Calu3 (cell line): Measurements from ENCODE around the gene GRM1. TPM values are rescaled to one million over a fixed set of nuclear protein-coding genes. Genes with fewer than 3 reads are reported as not detected.

ENCODE experiments used
- BruUV-seq: library from RNA; stranded (reverse); fragments of 400-500 nt; replicated peaks from 2 replicates; lab custom pipeline; 2021; lab: Mats Ljungman, UMichigan
- CTCF ChIA-PET: fragments of 300-600 bp; sonication (Branson Sonifier 250); formaldehyde crosslinking; loops from one replicate; lab custom pipeline; 2022; ENCODE audit warnings: antibody characterized with exemption; lab: Charles Lee
- DNase-seq: peaks from one replicate; pipeline ENCODE4 v3.0.0; 2022
- H3K27ac Mint-ChIP-seq: one replicate; pipeline ENCODE4 v1.8.0; 2022; ENCODE audit warnings: mixed read lengths; ENCODE audit not compliant: unreplicated experiment
- H3K27me3 Mint-ChIP-seq: one replicate; pipeline ENCODE4 v1.8.0; 2022; ENCODE audit warnings: mixed read lengths; ENCODE audit not compliant: unreplicated experiment
- H3K36me3 Mint-ChIP-seq: one replicate; pipeline ENCODE4 v1.8.0; 2022; ENCODE audit warnings: mild to moderate bottlenecking, moderate library complexity, mixed read lengths; ENCODE audit not compliant: insufficient read depth, unreplicated experiment
- H3K4me1 Mint-ChIP-seq: one replicate; pipeline ENCODE4 v1.8.0; 2022; ENCODE audit warnings: mild to moderate bottlenecking, low read depth, mixed read lengths; ENCODE audit not compliant: unreplicated experiment
- H3K4me3 Mint-ChIP-seq: one replicate; pipeline ENCODE4 v1.8.0; 2022; ENCODE audit warnings: mild to moderate bottlenecking, low read depth, moderate library complexity, mixed read lengths; ENCODE audit not compliant: unreplicated experiment
- H3K9me3 Mint-ChIP-seq: one replicate; pipeline ENCODE4 v1.8.0; 2022; ENCODE audit warnings: low read depth, mixed read lengths; ENCODE audit not compliant: unreplicated experiment
- intact Hi-C: fragments of 100-400 bp; cut with micrococcal nuclease; formaldehyde crosslinking; loops from one replicate; pipeline ENCODE4 v1.10.0; 2022; ENCODE audit not compliant: unreplicated experiment
- total RNA-seq: library from RNA; stranded (reverse); gene quantifications from 2 replicates; pipeline ENCODE4 v1.2.3, GENCODE V29; 2022
- TF ChIP-seq, protein P1 (sequence below): fragments of 200-600 bp; IDR thresholded peaks from one replicate; pipeline ENCODE4 v1.8.0; 2022; ENCODE audit warnings: antibody characterized with exemption; ENCODE audit not compliant: unreplicated experiment

The GRM1 gene
- total RNA-seq, 1 experiment from 2014 or later: not detected

GRCh38 chr6:146258206-146258605 lies 229.3 kb downstream of the GRM1 start:
- Mint-ChIP-seq H3K9me3 (no peaks in the 10 kb centered on the region), H3K4me1 (no peaks in the 10 kb centered on the region), H3K27ac (no peak overlapping the region), H3K4me3 (no peak overlapping the region), H3K36me3 (no peaks in the 10 kb centered on the region), H3K27me3 (no peaks in the 10 kb centered on the region)
- CTCF ChIA-PET: no interaction called here
- intact Hi-C loops: no loop called here
- DNase-seq: no peak
- BruUV-seq: no TSS peak
- TF ChIP-seq, protein P1, sequence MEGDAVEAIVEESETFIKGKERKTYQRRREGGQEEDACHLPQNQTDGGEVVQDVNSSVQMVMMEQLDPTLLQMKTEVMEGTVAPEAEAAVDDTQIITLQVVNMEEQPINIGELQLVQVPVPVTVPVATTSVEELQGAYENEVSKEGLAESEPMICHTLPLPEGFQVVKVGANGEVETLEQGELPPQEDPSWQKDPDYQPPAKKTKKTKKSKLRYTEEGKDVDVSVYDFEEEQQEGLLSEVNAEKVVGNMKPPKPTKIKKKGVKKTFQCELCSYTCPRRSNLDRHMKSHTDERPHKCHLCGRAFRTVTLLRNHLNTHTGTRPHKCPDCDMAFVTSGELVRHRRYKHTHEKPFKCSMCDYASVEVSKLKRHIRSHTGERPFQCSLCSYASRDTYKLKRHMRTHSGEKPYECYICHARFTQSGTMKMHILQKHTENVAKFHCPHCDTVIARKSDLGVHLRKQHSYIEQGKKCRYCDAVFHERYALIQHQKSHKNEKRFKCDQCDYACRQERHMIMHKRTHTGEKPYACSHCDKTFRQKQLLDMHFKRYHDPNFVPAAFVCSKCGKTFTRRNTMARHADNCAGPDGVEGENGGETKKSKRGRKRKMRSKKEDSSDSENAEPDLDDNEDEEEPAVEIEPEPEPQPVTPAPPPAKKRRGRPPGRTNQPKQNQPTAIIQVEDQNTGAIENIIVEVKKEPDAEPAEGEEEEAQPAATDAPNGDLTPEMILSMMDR: no peak

- no peaks in the 10 kb centered on the region for H3K4me1 Mint-ChIP-seq
- BruUV-seq: no TSS peak
- no peaks in the 10 kb centered on the region for H3K36me3 Mint-ChIP-seq
- H3K9me3 Mint-ChIP-seq: no peaks in the 10 kb centered on the region
- H3K4me3 Mint-ChIP-seq: no peak overlapping the region
- no peak overlapping the region for H3K27ac Mint-ChIP-seq
- TF ChIP-seq, protein P1: no peak
- DNase-seq: no peak
- H3K27me3 Mint-ChIP-seq: no peaks in the 10 kb centered on the region
- intact Hi-C loops: no loop called here
- CTCF ChIA-PET: no interaction called here
Observed at GRCh38 chr6:146260886-146261285, 232.0 kb downstream of the GRM1 start.

DNA sequence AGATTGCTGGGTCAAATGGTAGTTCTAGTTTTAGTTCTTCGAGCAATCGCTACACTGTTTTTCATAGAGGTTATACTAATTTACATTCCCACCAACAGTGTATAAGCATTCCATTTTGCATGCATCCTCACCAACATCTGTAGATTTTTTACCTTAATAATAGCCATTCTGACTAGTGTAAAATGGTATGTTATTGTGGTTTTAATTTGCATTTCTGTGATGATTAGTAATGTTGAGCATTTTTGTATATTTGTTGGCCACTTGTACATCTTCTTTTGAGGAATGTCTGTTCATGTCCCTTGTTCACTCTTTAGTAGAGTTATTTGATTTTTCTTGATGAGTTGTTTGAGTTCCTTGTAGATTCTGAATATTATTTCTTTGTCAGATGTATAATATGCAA lies 236.2 kb downstream of the GRM1 start:
- Mint-ChIP-seq H3K36me3 (no peaks in the 10 kb centered on the region), H3K4me1 (no peaks in the 10 kb centered on the region), H3K27me3 (no peaks in the 10 kb centered on the region), H3K4me3 (no peak overlapping the region), H3K9me3 (peaks cover 2% of the 10 kb centered on the region), H3K27ac (no peak overlapping the region)
- no peak for DNase-seq
- TF ChIP-seq, protein P1: no peak
- CTCF ChIA-PET: no interaction called here
- intact Hi-C loops: no loop called here
- BruUV-seq: no TSS peak

DNA sequence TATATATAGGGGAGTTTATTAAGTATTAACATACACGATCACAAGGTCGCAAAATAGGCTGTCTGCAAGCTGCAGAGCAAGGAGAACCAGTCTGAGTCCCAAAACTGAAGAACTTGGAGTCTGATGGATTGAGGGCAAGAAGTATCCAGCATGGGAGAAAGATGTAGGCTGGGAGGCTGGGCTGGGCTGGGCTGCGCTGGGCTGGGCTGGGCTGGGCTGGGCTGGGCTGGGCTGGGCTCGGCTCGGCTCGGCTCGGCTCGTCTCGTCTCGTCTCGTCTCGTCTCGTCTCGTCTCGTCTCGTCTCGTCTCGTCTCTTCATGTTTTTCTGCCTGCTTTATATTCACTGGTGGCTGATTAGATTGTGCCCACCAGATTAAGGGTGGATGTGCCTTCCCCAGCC lies 238.6 kb downstream of the GRM1 start:
- CTCF ChIA-PET: no interaction called here
- no peak for DNase-seq
- Mint-ChIP-seq H3K4me3 (no peak overlapping the region), H3K27ac (no peak overlapping the region), H3K9me3 (peaks cover 2% of the 10 kb centered on the region), H3K27me3 (no peaks in the 10 kb centered on the region), H3K4me1 (no peaks in the 10 kb centered on the region), H3K36me3 (no peaks in the 10 kb centered on the region)
- TF ChIP-seq, protein P1: no peak
- intact Hi-C loops: no loop called here
- BruUV-seq: no TSS peak
